ENCODE measurements around the gene RMC1. TPM values are rescaled to one million over a fixed set of nuclear protein-coding genes. Genes with fewer than 3 reads are reported as not detected.

Gene RMC1
- total and polyA plus RNA-seq, 8 donors = 7.7 to 31.9 (median 10.7) TPM

GRCh38 chr18:23536204-23536603 is 32.9 kb downstream of the RMC1 start:
- DNase-seq (no peak), ATAC-seq (no peak), FAIRE-seq (no peak)
- TF ChIP-seq CTCF (IDR thresholded peaks at IDR 0.05) = no peak
- Histone ChIP-seq H3K4me1 (no peaks in the 10 kb centered on the region), H3K27ac (no peak overlapping the region), H3K9me3 (no peaks in the 10 kb centered on the region), H3K27me3 (no peaks in the 10 kb centered on the region), H3K4me3 (no peak overlapping the region), H3K36me3 (peaks cover 12 to 92% (median 21%) of the 10 kb centered on the region in 3 donors)
- 92 to 95% methylated on average over 5 of the region's 5 CpGs for WGBS, 2 donors
- intact Hi-C loops (cut with DNase I) = loop anchor here in 1 of 3 donors (10.0 kb wide), 1 partner anchor 71 kb away; no protein-coding TSS in a partner anchor

GRCh38 chr18:23537274-23537673 is 34.0 kb downstream of the RMC1 start:
- intact Hi-C loops (cut with DNase I) = loop anchor here in 1 of 3 donors (10.0 kb wide), 1 partner anchor 72 kb away; no protein-coding TSS in a partner anchor
- 89 to 94% methylated on average over 7 of the region's 7 CpGs for WGBS, 2 donors
- DNase-seq (no peak), FAIRE-seq (no peak), ATAC-seq (no peak)
- no peak overlapping the region for H3K27ac ChIP-seq
- no peaks in the 10 kb centered on the region for H3K4me1 ChIP-seq
- H3K4me3 ChIP-seq = no peak overlapping the region
- no peaks in the 10 kb centered on the region for H3K27me3 ChIP-seq
- peaks cover 6 to 93% (median 21%) of the 10 kb centered on the region in 3 donors for H3K36me3 ChIP-seq
- TF ChIP-seq CTCF (IDR thresholded peaks at IDR 0.05) = no peak
- H3K9me3 ChIP-seq = no peaks in the 10 kb centered on the region

GRCh38 chr18:23538001-23538400 is 34.7 kb downstream of the RMC1 start:
- DNase-seq = no peak
- intact Hi-C loops (cut with DNase I) = loop anchor here in 1 of 3 donors (10.0 kb wide), 1 partner anchor 73 kb away; no protein-coding TSS in a partner anchor
- H3K9me3 ChIP-seq = no peaks in the 10 kb centered on the region
- 93 to 97% methylated on average over 9 of the region's 9 CpGs for WGBS, 2 donors
- no peak for TF ChIP-seq CTCF (IDR thresholded peaks at IDR 0.05)
- no peak for FAIRE-seq
- no peak overlapping the region for H3K27ac ChIP-seq
- no peaks in the 10 kb centered on the region for H3K27me3 ChIP-seq
- no peaks in the 10 kb centered on the region for H3K4me1 ChIP-seq
- ATAC-seq = no peak
- H3K36me3 ChIP-seq = peaks cover 6 to 94% (median 18%) of the 10 kb centered on the region in 3 donors
- no peak overlapping the region for H3K4me3 ChIP-seq

GRCh38 chr18:23538870-23539269 is 35.6 kb downstream of the RMC1 start:
- intact Hi-C loops (cut with DNase I) = loop anchor here in 1 of 3 donors (10.0 kb wide), 1 partner anchor 74 kb away; no protein-coding TSS in a partner anchor

More at GRCh38 chr18:23538870-23539269, 35.6 kb downstream of the RMC1 start:
- no peaks in the 10 kb centered on the region for H3K9me3 ChIP-seq
- 81 to 83% methylated on average over 6 of the region's 6 CpGs for WGBS, 2 donors
- H3K27me3 ChIP-seq = no peaks in the 10 kb centered on the region
- FAIRE-seq (no peak), ATAC-seq (no peak), DNase-seq (no peak)
- no peaks in the 10 kb centered on the region for H3K4me1 ChIP-seq
- no peak overlapping the region for H3K27ac ChIP-seq
- no peak for TF ChIP-seq CTCF (IDR thresholded peaks at IDR 0.05)
- peaks cover 2 to 95% (median 17%) of the 10 kb centered on the region in 3 donors for H3K36me3 ChIP-seq
- H3K4me3 ChIP-seq = no peak overlapping the region
